T-cell (primary cell): Measurements from ENCODE around the gene MCOLN2. TPM values are rescaled to one million over a fixed set of nuclear protein-coding genes. Genes with fewer than 3 reads are reported as not detected.
"Not testable (repeated sequence)": the region's sequence is repeated elsewhere in the genome, so short reads cannot be mapped to it uniquely, and the experiment has no call there.

Experiments used
- ATAC-seq, 4 experiments: fragments of 200-7000 bp in 3 of 4; fragments of 150-1000 bp in 1 of 4; cut with Tn5 transposase; replicated peaks in 1 of 4; 1 replicate in 3 of 4; 2 replicates in 1 of 4; pipeline ENCODE4 v1.10.0; 2021; ENCODE audit warnings: moderate library complexity in 3 of 4, mild to moderate bottlenecking in 2 of 4, moderate number of reproducible peaks in 1 of 4
- CTCF ChIA-PET, 2 donors: fragments of 300-600 bp; sonication (Branson Sonifier 250); formaldehyde crosslinking; loops; one replicate each; lab custom pipeline; 2022; ENCODE audit warnings: antibody characterized with exemption in 2 of 2; lab: Charles Lee
- POLR2A ChIA-PET, 2 donors: fragments of 300-600 bp; sonication (Branson Sonifier 250); formaldehyde crosslinking; loops; one replicate each; lab custom pipeline; 2022; ENCODE audit warnings: antibody characterized with exemption in 2 of 2; lab: Charles Lee
- DNase-seq, 35 experiments: peaks; one replicate each; pipeline versions ENCODE4 v3.0.0 to v3.0.0-alpha.2; 2013 to 2023
- H3K27ac ChIP-seq: one replicate; pipeline ENCODE4 v1.5.1; 2013; ENCODE audit warnings: low read length
- H3K27me3 ChIP-seq, 2 experiments: replicated peaks in 1 of 2; 1 replicate in 1 of 2; 2 replicates in 1 of 2; pipeline versions ENCODE4 v1.6.1 to v1.7.0; 2013; ENCODE audit warnings: low read length in 1 of 2, mixed read lengths in 1 of 2; ENCODE audit not compliant: control insufficient read depth in 2 of 2, insufficient read depth in 2 of 2; ENCODE audit errors: extremely low read depth in 1 of 2
- H3K36me3 ChIP-seq, 2 donors: 1 replicate in 1 of 2; 2 replicates in 1 of 2; pipeline versions ENCODE4 v1.6.1 to v1.7.0; 2013; ENCODE audit warnings: low read length in 1 of 2; ENCODE audit not compliant: control insufficient read depth in 2 of 2, insufficient read depth in 1 of 2; ENCODE audit errors: extremely low read depth in 1 of 2
- H3K4me1 ChIP-seq, 2 experiments: 1 replicate in 1 of 2; 2 replicates in 1 of 2; pipeline versions ENCODE4 v1.6.1 to v1.7.0; 2013; ENCODE audit warnings: low read length in 2 of 2, mixed read lengths in 1 of 2; ENCODE audit not compliant: insufficient read depth in 2 of 2, control insufficient read depth in 1 of 2; ENCODE audit errors: extremely low read depth in 1 of 2
- H3K4me3 ChIP-seq, 2 donors: 1 replicate in 1 of 2; 2 replicates in 1 of 2; pipeline versions ENCODE4 v1.5.1 to v1.7.0; 2013; ENCODE audit warnings: mild to moderate bottlenecking in 2 of 2, low read length in 1 of 2, moderate library complexity in 1 of 2; ENCODE audit not compliant: control insufficient read depth in 1 of 2; ENCODE audit errors: extremely low read depth in 1 of 2
- H3K9me3 ChIP-seq: 2 replicates; pipeline ENCODE4 v1.7.0; 2013
- H3K27ac Mint-ChIP-seq, 2 donors: one replicate each; pipeline ENCODE4 v1.8.0; 2020 to 2021; ENCODE audit warnings: mild to moderate bottlenecking in 2 of 2, mixed read lengths in 2 of 2
- H3K27me3 Mint-ChIP-seq, 2 donors: one replicate each; pipeline ENCODE4 v1.8.0; 2021 to 2022; ENCODE audit warnings: mixed read lengths in 2 of 2
- H3K36me3 Mint-ChIP-seq: one replicate; pipeline ENCODE4 v1.8.0; 2021; ENCODE audit warnings: mixed read lengths
- H3K4me1 Mint-ChIP-seq, 3 donors: one replicate each; pipeline ENCODE4 v1.8.0; 2020 to 2022; ENCODE audit warnings: mixed read lengths in 3 of 3, mild to moderate bottlenecking in 1 of 3
- H3K4me3 Mint-ChIP-seq, 3 donors: one replicate each; pipeline ENCODE4 v1.8.0; 2020 to 2022; ENCODE audit warnings: mild to moderate bottlenecking in 3 of 3, mixed read lengths in 3 of 3, moderate library complexity in 3 of 3
- H3K9me3 Mint-ChIP-seq, 3 donors: one replicate each; pipeline ENCODE4 v1.8.0; 2020 to 2022; ENCODE audit warnings: mixed read lengths in 3 of 3
- WGBS: methylation state at CpG from one replicate; pipeline ENCODE4 v1.1.5; 2013; ENCODE audit warnings: missing lambda C conversion rate; ENCODE audit not compliant: insufficient coverage; 5-methylcytosine and 5-hydroxymethylcytosine counted together
- total RNA-seq, 35 experiments: library from RNA in 6 of 35; stranded (reverse) in 6 of 35; fragments of 120-200 nt in 1 of 35; gene quantifications; one replicate each; pipeline versions ENCODE4 v1.2.1 to v1.2.4 and lab custom pipeline; 2013 to 2026

Gene MCOLN2
- total RNA-seq, 5 donors from 2014 or later (not counting 1 experiment from before 2014, with no cell fraction given): 7.6 to 19.3 (median 15.8) TPM

DNA sequence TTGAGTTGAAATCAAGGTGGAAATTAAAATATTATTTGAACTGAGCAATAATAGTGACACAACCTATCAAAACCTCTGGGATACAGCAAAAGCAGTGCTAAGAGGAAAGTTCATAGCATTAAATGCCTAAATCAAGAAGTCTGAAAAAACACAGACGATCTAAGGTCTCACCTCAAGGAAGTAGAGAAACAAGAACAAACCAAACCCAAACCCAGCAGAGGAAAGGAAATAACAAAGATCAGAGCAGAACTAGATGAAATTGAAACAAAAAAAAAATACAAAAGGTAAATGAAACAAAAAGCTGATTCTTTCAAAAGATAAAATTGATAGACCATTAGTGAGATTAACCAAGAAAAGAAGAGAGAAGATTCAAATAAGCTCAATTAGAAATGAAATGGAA lies 8.7 kb upstream of the MCOLN2 start:
- CTCF ChIA-PET: interaction anchor here (0.6 to 1.3 kb wide), 3 partner anchors 22 to 238 kb away, joined by 3 to 4 read pairs (median 4); no protein-coding TSS in a partner anchor
- peak overlapping the region; percentile 12 for H3K27ac ChIP-seq
- Mint-ChIP-seq H3K27ac (peak overlapping the region; percentile 79 to 84), H3K4me3 (peak overlapping the region in 1 of 3 donors; percentile 46), H3K4me1 (peaks cover 16 to 24% (median 17%) of the 10 kb centered on the region in 3 donors), H3K9me3 (peaks cover 21 to 27% (median 24%) of the 10 kb centered on the region in 3 donors), H3K36me3 (peaks cover 21% of the 10 kb centered on the region), H3K27me3 (peaks cover 17 to 21% of the 10 kb centered on the region in 2 donors)
- ATAC-seq (peak in 1 of 4 experiments; percentile 43), DNase-seq (peak in 1 of 35 experiments; percentile 9)
- H3K36me3 ChIP-seq, H3K27me3 ChIP-seq, H3K4me1 ChIP-seq, POLR2A ChIA-PET, H3K4me3 ChIP-seq, H3K9me3 ChIP-seq: not testable (repeated sequence)
- no CpG with 5 or more reads among the region's 1 CpG for WGBS

DNA sequence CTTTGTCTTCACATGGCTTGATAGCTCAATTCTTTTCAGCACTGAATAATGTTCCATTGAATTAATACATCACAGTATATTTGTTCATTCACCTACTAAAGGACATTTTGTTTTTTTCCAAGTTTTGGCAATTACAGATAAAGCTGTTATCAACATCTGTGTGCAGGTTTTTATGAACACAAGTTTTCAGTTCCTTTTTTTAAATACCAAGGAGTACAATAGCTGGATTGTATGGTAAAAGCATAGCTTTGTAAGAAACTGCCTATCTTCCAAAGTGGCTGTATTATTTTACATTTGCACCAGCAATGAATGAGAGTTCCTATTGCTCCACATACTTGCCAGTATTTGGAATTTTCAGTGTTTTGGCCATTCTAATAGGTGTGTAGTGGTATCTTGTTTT lies 4.8 kb upstream of the MCOLN2 start:
- Mint-ChIP-seq H3K9me3 (peaks cover 10 to 16% (median 15%) of the 10 kb centered on the region in 3 donors), H3K36me3 (peaks cover 12% of the 10 kb centered on the region), H3K27ac (peak overlapping the region in 1 of 2 donors; percentile 21), H3K4me1 (peaks cover 30 to 44% (median 31%) of the 10 kb centered on the region in 3 donors), H3K4me3 (no peak overlapping the region), H3K27me3 (peaks cover 30 to 35% of the 10 kb centered on the region in 2 donors)
- no peak for ATAC-seq
- Histone ChIP-seq H3K9me3 (no peaks in the 10 kb centered on the region), H3K4me3 (no peak overlapping the region), H3K36me3 (no peaks in the 10 kb centered on the region), H3K4me1 (peaks cover 10 to 26% of the 10 kb centered on the region in 2 experiments), H3K27me3 (peaks cover 11 to 28% of the 10 kb centered on the region in 2 experiments), H3K27ac (no peak overlapping the region)
- ChIA-PET CTCF (interaction anchor here (1.0 to 1.1 kb wide), 4 partner anchors 26 to 257 kb away, joined by 3 to 4 read pairs (median 4); partner anchors contain the start of gene C1orf52 (in 1 of the 2)), POLR2A (interaction anchor here in 1 of 2 donors (1.0 kb wide), 1 partner anchor 51 kb away, joined by 3 read pairs; no protein-coding TSS in a partner anchor)
- no peak for DNase-seq

DNA sequence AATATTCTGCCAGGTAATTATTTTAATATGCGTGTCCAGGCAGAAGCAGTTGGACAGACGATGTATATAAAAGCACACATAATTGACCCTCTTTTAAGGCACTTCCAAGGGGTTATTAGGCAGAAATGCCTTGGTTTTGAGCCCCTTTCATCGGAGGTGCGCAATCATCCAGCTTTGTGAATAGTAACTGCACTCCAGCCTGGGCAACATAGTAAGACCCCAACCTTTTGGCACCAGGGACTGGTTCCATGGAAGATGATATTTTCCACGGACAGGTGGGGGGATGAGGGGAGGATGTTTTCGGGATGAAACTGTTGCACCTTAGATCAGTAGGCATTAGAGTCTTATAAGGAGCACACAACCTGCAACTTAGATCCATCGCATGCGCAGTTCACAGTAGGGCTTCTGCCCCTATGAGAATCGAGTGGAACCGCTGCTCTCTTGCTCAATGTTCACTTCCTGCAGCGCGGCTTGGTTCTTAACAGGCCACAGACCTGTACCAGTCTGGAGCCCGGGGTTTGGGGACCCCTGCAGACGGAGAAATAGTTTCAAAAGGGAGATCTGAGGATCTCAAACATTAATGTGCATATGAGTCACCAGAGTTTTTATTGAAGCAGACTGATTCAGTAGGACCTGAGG lies 1.8 kb upstream of the MCOLN2 start:
- H3K9me3 ChIP-seq: no peaks in the 10 kb centered on the region
- H3K4me1 ChIP-seq: peaks cover 10 to 32% of the 10 kb centered on the region in 2 experiments
- peaks cover 18 to 38% of the 10 kb centered on the region in 2 experiments for H3K27me3 ChIP-seq
- H3K9me3 Mint-ChIP-seq: peaks cover 0 to 2% (median 0%) of the 10 kb centered on the region in 3 donors
- peak in 33 of 35 experiments; percentile 3 to 76 (median 44) for DNase-seq
- H3K27ac ChIP-seq: peak overlapping the region; percentile 34
- peak overlapping the region; percentile 88 for H3K27ac Mint-ChIP-seq
- peak overlapping the region; percentile 79 to 90 (median 86) for H3K4me3 Mint-ChIP-seq
- ATAC-seq: peak; percentile 54 to 75 (median 64)
- H3K4me1 Mint-ChIP-seq: peaks cover 14 to 52% (median 34%) of the 10 kb centered on the region in 3 donors
- H3K4me3 ChIP-seq: peak overlapping the region; percentile 64 to 65
- peaks cover 30 to 35% of the 10 kb centered on the region in 2 donors for H3K27me3 Mint-ChIP-seq
- peaks cover 2% of the 10 kb centered on the region for H3K36me3 Mint-ChIP-seq
- H3K36me3 ChIP-seq: no peaks in the 10 kb centered on the region
- CTCF ChIA-PET: interaction anchor here in 1 of 2 donors (1.1 to 1.2 kb wide), 2 partner anchors 26 to 54 kb away, joined by 3 to 5 read pairs; no protein-coding TSS in a partner anchor
- 30% methylated on average over 13 of the region's 14 CpGs for WGBS
- POLR2A ChIA-PET: interaction anchor here (0.6 kb wide), 2 partner anchors 54 to 60 kb away, joined by 3 read pairs; no protein-coding TSS in a partner anchor

DNA sequence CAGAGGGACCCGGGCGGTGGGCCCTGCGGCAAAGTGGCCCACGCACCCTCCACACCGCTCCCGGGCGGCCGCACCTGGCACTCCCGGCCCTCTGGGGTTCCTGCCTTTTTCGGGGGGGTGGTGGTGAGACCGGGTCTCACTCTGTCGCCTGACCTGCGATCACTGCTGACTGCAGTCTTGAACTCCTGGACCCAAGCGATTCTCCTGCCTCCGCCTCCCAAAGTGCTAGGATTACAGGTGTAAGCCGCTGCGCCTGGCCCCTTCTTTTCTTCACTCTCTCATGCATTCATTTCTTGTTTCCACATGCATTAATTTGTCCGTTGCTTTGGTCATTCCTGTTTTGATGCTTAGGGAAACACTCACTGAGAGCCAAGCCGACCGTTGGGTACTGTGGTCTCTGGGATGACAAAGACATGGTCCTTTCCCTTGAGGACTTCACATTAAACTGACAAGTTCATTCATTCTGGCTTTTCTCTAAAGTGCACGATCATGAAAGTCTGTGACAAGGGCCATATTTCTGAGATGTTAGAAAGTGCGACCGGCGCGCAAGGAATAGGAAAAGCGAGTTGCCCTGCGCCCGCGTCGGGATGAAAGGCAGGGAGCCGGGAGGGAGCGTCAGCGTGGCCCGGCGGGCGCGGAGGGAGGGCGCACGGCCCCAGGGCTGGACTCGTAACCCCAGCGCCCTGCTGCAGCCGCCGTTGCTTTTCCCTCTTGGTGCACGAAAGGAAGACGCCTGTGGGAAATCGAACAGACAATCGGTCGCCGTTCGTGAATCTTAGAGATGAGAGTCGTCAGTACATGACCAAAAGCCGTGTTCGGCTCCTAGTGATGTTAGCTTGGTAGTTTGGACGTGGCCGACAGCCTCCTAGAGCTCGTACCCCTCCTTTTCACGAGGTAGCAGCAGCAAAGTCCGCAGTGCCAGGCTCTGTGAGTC lies 1.0 kb upstream of the MCOLN2 start:
- peak overlapping the region; percentile 79 to 90 (median 86) for H3K4me3 Mint-ChIP-seq
- peaks cover 10 to 32% of the 10 kb centered on the region in 2 experiments for H3K4me1 ChIP-seq
- DNase-seq (peak in 6 of 35 experiments; percentile 6 to 36 (median 10)), ATAC-seq (no peak)
- H3K4me3 ChIP-seq: peak overlapping the region; percentile 64 to 65
- peaks cover 18 to 32% of the 10 kb centered on the region in 2 experiments for H3K27me3 ChIP-seq
- peaks cover 30 to 33% of the 10 kb centered on the region in 2 donors for H3K27me3 Mint-ChIP-seq
- 4% methylated on average over 53 of the region's 58 CpGs for WGBS
- H3K27ac Mint-ChIP-seq: peak overlapping the region; percentile 72 to 88
- no peaks in the 10 kb centered on the region for H3K9me3 Mint-ChIP-seq
- POLR2A ChIA-PET: interaction anchor here (0.6 kb wide), 5 partner anchors 53 to 743 kb away, joined by 3 to 5 read pairs (median 3); no protein-coding TSS in a partner anchor
- H3K9me3 ChIP-seq: no peaks in the 10 kb centered on the region
- peaks cover 5% of the 10 kb centered on the region for H3K36me3 Mint-ChIP-seq
- CTCF ChIA-PET: interaction anchor here (0.6 to 1.2 kb wide), 3 partner anchors 26 to 53 kb away, joined by 3 to 5 read pairs (median 4); no protein-coding TSS in a partner anchor
- peak overlapping the region; percentile 34 for H3K27ac ChIP-seq
- H3K36me3 ChIP-seq: no peaks in the 10 kb centered on the region
- peaks cover 14 to 57% (median 36%) of the 10 kb centered on the region in 3 donors for H3K4me1 Mint-ChIP-seq

DNA sequence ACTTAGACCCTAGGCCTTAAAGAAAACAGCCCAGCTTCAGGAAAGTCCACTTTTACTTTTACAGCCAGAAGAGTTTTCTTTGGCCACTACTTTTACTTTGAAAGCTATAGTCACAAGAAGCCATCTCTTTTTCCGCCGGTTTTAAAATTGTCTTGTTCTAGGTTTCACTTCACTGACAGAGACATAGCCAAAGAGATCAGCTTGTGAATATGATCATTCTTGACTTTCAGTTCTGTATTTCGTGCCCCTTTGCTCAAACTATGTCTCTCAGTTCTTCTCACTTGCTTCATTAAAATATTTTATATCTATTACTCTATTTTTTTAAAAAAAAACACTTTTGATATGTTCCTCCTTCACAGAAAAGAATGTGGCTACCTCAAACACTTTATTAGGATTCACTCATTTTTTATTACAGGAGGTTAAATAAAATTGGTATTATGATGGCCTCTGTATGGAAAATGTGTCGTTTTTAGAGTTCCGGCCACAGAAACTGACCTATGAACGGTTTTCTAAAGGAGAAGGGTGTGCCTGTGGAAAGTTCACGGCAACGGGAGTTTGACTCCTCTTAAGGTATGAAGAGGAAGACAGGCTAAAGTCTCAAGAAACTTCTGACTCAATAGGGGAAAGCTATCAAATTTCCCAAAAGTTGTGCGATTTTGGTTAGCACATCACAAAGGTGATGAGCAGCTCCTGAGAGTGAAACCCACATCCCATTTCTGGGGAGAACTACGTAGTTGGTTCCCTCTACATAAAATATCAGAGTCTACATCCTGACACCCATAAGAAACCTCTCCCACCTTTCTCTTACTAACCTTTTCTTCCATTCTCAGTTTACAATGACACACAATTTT lies 1.2 kb downstream of the MCOLN2 start:
- no peaks in the 10 kb centered on the region for H3K36me3 ChIP-seq
- Mint-ChIP-seq H3K4me1 (peaks cover 19 to 61% (median 40%) of the 10 kb centered on the region in 3 donors), H3K27ac (peak overlapping the region; percentile 44 to 68), H3K27me3 (peaks cover 22% of the 10 kb centered on the region in 2 donors), H3K9me3 (no peaks in the 10 kb centered on the region), H3K36me3 (peaks cover 3% of the 10 kb centered on the region), H3K4me3 (peak overlapping the region; percentile 81 to 90 (median 84))
- POLR2A ChIA-PET: interaction anchor here (0.6 kb wide), 3 partner anchors 42 to 526 kb away, joined by 3 to 6 read pairs (median 6); no protein-coding TSS in a partner anchor
- ATAC-seq (no peak), DNase-seq (peak in 1 of 35 experiments; percentile 59)
- H3K27ac ChIP-seq: peak overlapping the region; percentile 71
- H3K4me3 ChIP-seq: peak overlapping the region in 1 of 2 donors; percentile 65
- peaks cover 10 to 36% of the 10 kb centered on the region in 2 experiments for H3K4me1 ChIP-seq
- CTCF ChIA-PET: interaction anchor here (0.6 to 2.6 kb wide), 4 partner anchors 12 to 264 kb away, joined by 3 to 21 read pairs (median 10); partner anchors contain the start of gene C1orf52 (in 1 of the 2)
- no peaks in the 10 kb centered on the region for H3K9me3 ChIP-seq
- WGBS: 24% methylated on average over 9 of the region's 10 CpGs
- H3K27me3 ChIP-seq: peaks cover 15 to 32% of the 10 kb centered on the region in 2 experiments
